H9 (cell line): Measurements from ENCODE around the gene R3HCC1L. TPM values are rescaled to one million over a fixed set of nuclear protein-coding genes. Genes with fewer than 3 reads are reported as not detected.

ENCODE experiments used
- DNase-seq: peaks from one replicate; pipeline ENCODE4 v3.0.0-alpha.2; 2017
- H2AFZ ChIP-seq: one replicate; pipeline ENCODE4 v1.6.1; 2013; ENCODE audit warnings: mild to moderate bottlenecking, low read length, control low read depth, moderate library complexity
- H2AK5ac ChIP-seq: 2 replicates; pipeline ENCODE4 v1.6.1; 2013; ENCODE audit warnings: low read length, control low read depth, mixed read lengths; ENCODE audit not compliant: insufficient read length
- H2BK120ac ChIP-seq: one replicate; pipeline ENCODE4 v1.6.1; 2013; ENCODE audit warnings: low read depth, mild to moderate bottlenecking, low read length, control low read depth, inconsistent platforms; ENCODE audit not compliant: poor library complexity, severe bottlenecking
- H2BK12ac ChIP-seq: 2 replicates; pipeline ENCODE4 v1.6.1; 2013; ENCODE audit warnings: low read length, control low read depth, mixed read lengths, low read depth; ENCODE audit not compliant: insufficient read length
- H2BK15ac ChIP-seq: 2 replicates; pipeline ENCODE4 v1.6.1; 2013; ENCODE audit warnings: low read depth, low read length, control low read depth
- H2BK20ac ChIP-seq: one replicate; pipeline ENCODE4 v1.6.1; 2013; ENCODE audit warnings: low read depth, mild to moderate bottlenecking, low read length, control low read depth, inconsistent platforms; ENCODE audit not compliant: poor library complexity, severe bottlenecking
- H2BK5ac ChIP-seq: 2 replicates; pipeline ENCODE4 v1.6.1; 2013; ENCODE audit warnings: low read length, control low read depth, mixed read lengths; ENCODE audit not compliant: insufficient read length
- H3K14ac ChIP-seq: 2 replicates; pipeline ENCODE4 v1.6.1; 2013; ENCODE audit warnings: low read length, control low read depth; ENCODE audit not compliant: insufficient read depth
- H3K18ac ChIP-seq: 2 replicates; pipeline ENCODE4 v1.6.1; 2013; ENCODE audit warnings: low read depth, mild to moderate bottlenecking, mixed read lengths, low read length, control low read depth; ENCODE audit not compliant: insufficient read length
- H3K23ac ChIP-seq: 2 replicates; pipeline ENCODE4 v1.6.1; 2013; ENCODE audit warnings: low read length, control low read depth, mixed read lengths, low read depth; ENCODE audit not compliant: insufficient read length
- H3K23me2 ChIP-seq: 2 replicates; pipeline ENCODE4 v1.6.1; 2013; ENCODE audit warnings: low read depth, mild to moderate bottlenecking, mixed read lengths, low read length, control low read depth; ENCODE audit not compliant: insufficient read length, poor library complexity, severe bottlenecking
- H3K27ac ChIP-seq: 2 replicates; pipeline ENCODE4 v1.5.1; 2013; ENCODE audit warnings: low read length, control low read depth, mixed read lengths, low read depth; ENCODE audit not compliant: insufficient read length
- H3K27me3 ChIP-seq: 2 replicates; pipeline ENCODE4 v1.6.1; 2013; ENCODE audit warnings: low read length, control low read depth, inconsistent platforms; ENCODE audit not compliant: insufficient read depth
- H3K4ac ChIP-seq: 2 replicates; pipeline ENCODE4 v1.6.1; 2013; ENCODE audit warnings: low read depth, mild to moderate bottlenecking, control low read depth, inconsistent platforms, low read length, moderate library complexity
- H3K4me1 ChIP-seq: 2 replicates; pipeline ENCODE4 v1.6.1; 2013; ENCODE audit warnings: low read length, control low read depth, inconsistent platforms; ENCODE audit not compliant: insufficient read depth
- H3K4me2 ChIP-seq: 2 replicates; pipeline ENCODE4 v1.6.1; 2013; ENCODE audit warnings: low read length, control low read depth, mixed read lengths; ENCODE audit not compliant: insufficient read length, insufficient read depth
- H3K56ac ChIP-seq: 2 replicates; pipeline ENCODE4 v1.6.1; 2013; ENCODE audit warnings: low read depth, mild to moderate bottlenecking, mixed read lengths, low read length, control low read depth; ENCODE audit not compliant: insufficient read length
- H3K79me1 ChIP-seq: 2 replicates; pipeline ENCODE4 v1.6.1; 2013; ENCODE audit warnings: low read depth, mild to moderate bottlenecking, moderate library complexity, low read length, control low read depth, inconsistent platforms; ENCODE audit not compliant: insufficient read depth, poor library complexity, severe bottlenecking
- H3K79me2 ChIP-seq: 2 replicates; pipeline ENCODE4 v1.6.1; 2013; ENCODE audit warnings: low read length, control low read depth, inconsistent platforms; ENCODE audit not compliant: insufficient read depth
- H3K9ac ChIP-seq: 2 replicates; pipeline ENCODE4 v1.6.1; 2013; ENCODE audit warnings: low read length, control low read depth, mixed read lengths; ENCODE audit not compliant: insufficient read length; ENCODE audit errors: extremely low read depth
- H3K9me3 ChIP-seq: one replicate; pipeline ENCODE4 v1.6.1; 2013; ENCODE audit warnings: low read depth, low read length, inconsistent platforms; ENCODE audit not compliant: control insufficient read depth
- H3T11ph ChIP-seq: one replicate; pipeline ENCODE4 v1.6.1; 2013; ENCODE audit warnings: mild to moderate bottlenecking, low read length, control low read depth, inconsistent platforms
- H4K20me1 ChIP-seq: one replicate; pipeline ENCODE4 v1.6.1; 2013; ENCODE audit not compliant: control insufficient read depth, insufficient read length, insufficient read depth
- H4K5ac ChIP-seq: 2 replicates; pipeline ENCODE4 v1.6.1; 2013; ENCODE audit warnings: low read depth, mild to moderate bottlenecking, mixed read lengths, low read length, control low read depth; ENCODE audit not compliant: insufficient read length
- H4K8ac ChIP-seq: replicated peaks from 2 replicates; pipeline ENCODE4 v1.6.1; 2013; ENCODE audit warnings: low read length, control low read depth, mixed read lengths, low read depth; ENCODE audit not compliant: insufficient read length
- H4K91ac ChIP-seq: 2 replicates; pipeline ENCODE4 v1.6.1; 2013; ENCODE audit warnings: low read depth, mild to moderate bottlenecking, moderate library complexity, mixed read lengths, low read length, control low read depth; ENCODE audit not compliant: insufficient read length
- H3K27ac Mint-ChIP-seq, 3 experiments: 2 replicates in 2 of 3; 3 replicates in 1 of 3; pipeline ENCODE4 v1.8.0; 2020 to 2021; ENCODE audit warnings: mixed read lengths in 3 of 3, mild to moderate bottlenecking in 1 of 3, moderate library complexity in 1 of 3
- H3K27me3 Mint-ChIP-seq: 2 replicates; pipeline ENCODE4 v1.8.0; 2021; ENCODE audit warnings: low read depth, mild to moderate bottlenecking, moderate library complexity, mixed read lengths
- H3K36me3 Mint-ChIP-seq, 3 experiments: 2 replicates in 2 of 3; 3 replicates in 1 of 3; pipeline ENCODE4 v1.8.0; 2020 to 2021; ENCODE audit warnings: low read depth in 3 of 3, mixed read lengths in 3 of 3; ENCODE audit not compliant: insufficient read depth in 1 of 3
- H3K4me1 Mint-ChIP-seq, 2 experiments: 2 replicates each; pipeline ENCODE4 v1.8.0; 2020; ENCODE audit warnings: mixed read lengths in 2 of 2
- H3K4me3 Mint-ChIP-seq, 2 experiments: 2 replicates in 1 of 2; 3 replicates in 1 of 2; pipeline ENCODE4 v1.8.0; 2020 to 2021; ENCODE audit warnings: mild to moderate bottlenecking in 2 of 2, mixed read lengths in 2 of 2, moderate library complexity in 1 of 2
- H3K9me3 Mint-ChIP-seq, 2 experiments: 2 replicates in 1 of 2; 3 replicates in 1 of 2; pipeline ENCODE4 v1.8.0; 2020; ENCODE audit warnings: mild to moderate bottlenecking in 2 of 2, mixed read lengths in 2 of 2, moderate library complexity in 1 of 2
- WGBS: extraction: QIAGEN DNeasy Blood & Tissue Kit; methylation state at CpG from one replicate; pipeline ENCODE4 v1.1.7; 2013; ENCODE audit warnings: missing lambda C conversion rate, low lambda C conversion rate, mixed read lengths; ENCODE audit not compliant: insufficient read length; ENCODE audit errors: extremely low coverage; 5-methylcytosine and 5-hydroxymethylcytosine counted together
- total RNA-seq: library from RNA; stranded (reverse); gene quantifications from 2 replicates; pipeline ENCODE4 v1.2.1, GENCODE V29; 2021
- TF ChIP-seq, protein P1 (sequence below): fragments of 200-600 bp; sonication (generic); conservative IDR thresholded peaks from 3 replicates; pipeline ENCODE4 v1.8.0; 2021; ENCODE audit warnings: antibody characterized with exemption, mild to moderate bottlenecking

Gene R3HCC1L
- total RNA-seq, 1 experiment from 2014 or later, result 18.5 TPM

DNA sequence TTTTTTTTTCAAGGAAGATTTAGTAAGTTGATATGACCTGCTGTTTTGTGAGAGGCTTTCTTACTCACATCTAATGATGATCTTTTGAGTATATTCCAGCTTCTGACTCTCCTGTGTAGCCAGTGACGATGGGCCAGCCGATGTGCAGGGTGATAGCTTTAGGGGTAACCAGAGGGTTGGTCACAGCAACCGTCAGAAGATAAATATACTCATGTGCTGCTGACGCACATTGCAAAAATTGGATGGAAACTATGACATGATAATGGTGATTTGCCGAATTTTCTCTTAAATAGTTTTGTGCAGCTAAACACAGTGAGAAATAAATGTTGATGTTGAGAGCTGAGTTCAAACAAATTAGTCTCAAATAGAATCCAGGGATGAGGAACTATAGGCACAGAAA, 29.5 kb downstream of the R3HCC1L start:
- Mint-ChIP-seq H3K4me3 (no peak overlapping the region), H3K4me1 (peaks cover 19 to 22% of the 10 kb centered on the region in 2 experiments), H3K9me3 (no peaks in the 10 kb centered on the region), H3K36me3 (peaks cover 7 to 25% (median 20%) of the 10 kb centered on the region in 3 experiments; a peak in 6 of 7 replicates), H3K27me3 (no peaks in the 10 kb centered on the region), H3K27ac (peak overlapping the region in 1 of 3 experiments; percentile 65; a peak in 1 of 7 replicates)
- Histone ChIP-seq H3K4ac (no peak overlapping the region), H4K8ac (no peak overlapping the region), H3K27ac (no peak overlapping the region), H3K9ac (no peak overlapping the region), H2BK15ac (no peak overlapping the region), H2AK5ac (no peak overlapping the region), H2BK5ac (no peak overlapping the region), H3K4me1 (peaks cover 6% of the 10 kb centered on the region; the same call in 1 of the 2 replicates), H3K18ac (no peak overlapping the region), H3K79me2 (no peaks in the 10 kb centered on the region), H3K27me3 (no peaks in the 10 kb centered on the region), H4K91ac (no peak overlapping the region), H4K5ac (no peak overlapping the region), H3T11ph (no peak overlapping the region), H2BK120ac (no peak overlapping the region), H3K23me2 (no peaks in the 10 kb centered on the region), H3K4me2 (no peak overlapping the region), H2BK20ac (no peak overlapping the region), H3K79me1 (peaks cover 3% of the 10 kb centered on the region), H3K56ac (no peak overlapping the region), H4K20me1 (no peaks in the 10 kb centered on the region), H3K9me3 (no peaks in the 10 kb centered on the region), H2AFZ (no peak overlapping the region), H3K14ac (no peak overlapping the region), H2BK12ac (no peak overlapping the region), H3K23ac (no peak overlapping the region)
- WGBS, result no CpG with 5 or more reads among the region's 5 CpGs
- DNase-seq, result no peak
- TF ChIP-seq, protein P1, sequence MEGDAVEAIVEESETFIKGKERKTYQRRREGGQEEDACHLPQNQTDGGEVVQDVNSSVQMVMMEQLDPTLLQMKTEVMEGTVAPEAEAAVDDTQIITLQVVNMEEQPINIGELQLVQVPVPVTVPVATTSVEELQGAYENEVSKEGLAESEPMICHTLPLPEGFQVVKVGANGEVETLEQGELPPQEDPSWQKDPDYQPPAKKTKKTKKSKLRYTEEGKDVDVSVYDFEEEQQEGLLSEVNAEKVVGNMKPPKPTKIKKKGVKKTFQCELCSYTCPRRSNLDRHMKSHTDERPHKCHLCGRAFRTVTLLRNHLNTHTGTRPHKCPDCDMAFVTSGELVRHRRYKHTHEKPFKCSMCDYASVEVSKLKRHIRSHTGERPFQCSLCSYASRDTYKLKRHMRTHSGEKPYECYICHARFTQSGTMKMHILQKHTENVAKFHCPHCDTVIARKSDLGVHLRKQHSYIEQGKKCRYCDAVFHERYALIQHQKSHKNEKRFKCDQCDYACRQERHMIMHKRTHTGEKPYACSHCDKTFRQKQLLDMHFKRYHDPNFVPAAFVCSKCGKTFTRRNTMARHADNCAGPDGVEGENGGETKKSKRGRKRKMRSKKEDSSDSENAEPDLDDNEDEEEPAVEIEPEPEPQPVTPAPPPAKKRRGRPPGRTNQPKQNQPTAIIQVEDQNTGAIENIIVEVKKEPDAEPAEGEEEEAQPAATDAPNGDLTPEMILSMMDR, result no peak
